Loucy (cell line): ENCODE data around the gene OR8H1.

ENCODE experiments used
- H2AFZ ChIP-seq: fragments of 200-600 bp; sonication (generic); 2 replicates; pipeline ENCODE4 v1.6.0; 2016; ENCODE audit warnings: antibody characterized with exemption, mild to moderate bottlenecking, low read length, moderate library complexity
- H3F3A ChIP-seq: fragments of 200-600 bp; 2 replicates; pipeline ENCODE4 v1.6.0; 2016; ENCODE audit warnings: antibody characterized with exemption, low read depth, mild to moderate bottlenecking
- H3K27me3 ChIP-seq: fragments of 200-600 bp; sonication (generic); 2 replicates; pipeline ENCODE4 v1.6.1; 2014; ENCODE audit warnings: low read length, mild to moderate bottlenecking; ENCODE audit not compliant: insufficient read depth, poor library complexity, severe bottlenecking
- H3K36me3 ChIP-seq: fragments of 200-600 bp; sonication (generic); 2 replicates; pipeline ENCODE4 v1.6.1; 2016; ENCODE audit warnings: low read length; ENCODE audit not compliant: insufficient read depth
- H3K4me1 ChIP-seq: fragments of 200-600 bp; sonication (generic); 2 replicates; pipeline ENCODE4 v1.5.1; 2014; ENCODE audit warnings: low read length, mild to moderate bottlenecking; ENCODE audit not compliant: insufficient read depth, poor library complexity, severe bottlenecking
- H3K4me2 ChIP-seq: fragments of 200-600 bp; sonication (generic); 2 replicates; pipeline ENCODE4 v1.6.0; 2014; ENCODE audit warnings: antibody characterized with exemption, low read length, low read depth, mild to moderate bottlenecking; ENCODE audit not compliant: poor library complexity, severe bottlenecking
- H3K4me3 ChIP-seq: fragments of 200-600 bp; sonication (generic); 2 replicates; pipeline ENCODE4 v1.5.1; 2014; ENCODE audit warnings: low read length, mild to moderate bottlenecking, mixed read lengths; ENCODE audit not compliant: poor library complexity, severe bottlenecking
- H3K79me2 ChIP-seq: fragments of 200-600 bp; sonication (generic); 2 replicates; pipeline ENCODE4 v1.6.1; 2014; ENCODE audit warnings: low read length; ENCODE audit not compliant: insufficient read depth
- H3K9ac ChIP-seq: fragments of 200-600 bp; sonication (generic); 2 replicates; pipeline ENCODE4 v1.6.0; 2014; ENCODE audit warnings: mild to moderate bottlenecking, low read depth, low read length, moderate library complexity; ENCODE audit not compliant: poor library complexity, severe bottlenecking
- H3K9me2 ChIP-seq: fragments of 200-600 bp; sonication (generic); replicated peaks from 2 replicates; pipeline ENCODE4 v1.6.1; 2016; ENCODE audit warnings: low read depth, low read length, mixed read lengths
- H3K9me3 ChIP-seq: fragments of 200-600 bp; sonication (generic); 2 replicates; pipeline ENCODE4 v1.6.1; 2014; ENCODE audit warnings: mild to moderate bottlenecking, antibody characterized with exemption, low read length, low read depth; ENCODE audit not compliant: insufficient read depth
- H4K20me1 ChIP-seq: fragments of 200-600 bp; sonication (generic); 2 replicates; pipeline ENCODE4 v1.6.0; 2014; ENCODE audit warnings: antibody characterized with exemption, low read length, mild to moderate bottlenecking; ENCODE audit not compliant: insufficient read depth, poor library complexity, severe bottlenecking
- CTCF ChIP-seq: fragments of 200-600 bp; sonication (generic); conservative IDR thresholded peaks from 2 replicates; pipeline ENCODE4 v1.5.1; 2014; ENCODE audit warnings: mild to moderate bottlenecking, antibody characterized with exemption, low read length
- EZH2phosphoT487 ChIP-seq: fragments of 200-600 bp; IDR thresholded peaks from 2 replicates; pipeline ENCODE4 v1.6.1; 2018; ENCODE audit warnings: antibody characterized with exemption, mild to moderate bottlenecking, moderate library complexity, borderline replicate concordance

OR8H1 gene

GRCh38 chr11:56251954-56252353, 40.1 kb downstream of the OR8H1 start, which contains the start of gene OR5T3:
TSS of gene OR5T3 (plus strand) at chr11:56252254. CDS start at chr11:56252254, 0 bp downstream.
- Histone ChIP-seq H4K20me1 (no peaks in the 10 kb centered on the region), H3K79me2 (no peaks in the 10 kb centered on the region), H3K27me3 (no peaks in the 10 kb centered on the region), H3K9ac (no peak within 1 kb of the TSS), H3K4me2 (no peak within 1 kb of the TSS), H3K36me3 (no peaks in the 10 kb centered on the region), H3F3A (no peaks in the 10 kb centered on the region), H2AFZ (no peak within 1 kb of the TSS), H3K4me3 (no peak within 1 kb of the TSS), H3K9me2 (no peaks in the 10 kb centered on the region), H3K9me3 (no peaks in the 10 kb centered on the region), H3K4me1 (no peaks in the 10 kb centered on the region)
- TF ChIP-seq EZH2phosphoT487 (no peak), CTCF (no peak)
